HG03045 (cell line): ENCODE results near the gene GTF2A1L.
"Not testable (repeated sequence)": the region's sequence is repeated elsewhere in the genome, so short reads cannot be mapped to it uniquely, and the experiment has no call there.

Source experiments
- ATAC-seq: cut with Tn5 transposase; IDR thresholded peaks from one replicate; pipeline ENCODE4 v1.9.1; 2021; ENCODE audit warnings: mild to moderate bottlenecking, moderate library complexity; ENCODE audit not compliant: unreplicated experiment

The GTF2A1L gene

DNA sequence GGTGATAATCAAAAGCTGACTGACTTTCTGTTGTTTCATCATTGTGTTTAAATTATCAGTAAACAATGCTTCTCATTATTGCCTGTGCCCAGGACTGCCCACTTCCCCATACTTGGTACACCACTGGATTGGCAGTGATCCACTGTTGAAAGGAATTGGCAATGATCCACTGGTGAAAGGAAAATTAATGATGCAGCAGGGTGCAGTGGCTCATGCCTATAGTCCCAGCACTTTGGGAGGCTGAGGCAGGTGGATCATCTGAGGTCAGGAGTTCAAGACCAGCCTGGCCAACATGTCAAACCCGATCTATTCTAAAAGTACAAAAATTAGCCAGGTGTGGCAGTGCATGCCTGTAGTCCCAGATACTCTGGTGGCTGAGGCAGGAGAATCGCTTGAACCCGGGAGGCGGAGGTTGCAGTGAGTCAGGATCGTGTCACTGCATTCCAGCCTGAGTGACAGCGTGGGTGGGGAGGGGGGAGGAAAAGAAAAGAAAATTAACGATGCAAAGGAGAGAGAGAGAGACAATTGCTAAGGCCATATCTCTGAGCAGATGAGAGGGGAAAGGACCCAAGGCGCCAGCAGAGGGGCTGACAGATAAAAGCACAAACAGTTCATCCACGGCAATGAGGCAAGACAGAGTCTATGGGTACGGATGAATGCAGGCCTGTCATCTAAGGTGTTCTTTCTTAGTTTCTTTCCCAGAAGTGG is 10.2 kb upstream of the GTF2A1L start:
- ATAC-seq, result no peak

- ATAC-seq, result no peak
These were observed 4.4 kb upstream of the GTF2A1L start for GRCh38 chr2:48613211-48613610.

- not testable (repeated sequence) for ATAC-seq
These were observed 3.1 kb upstream of the GTF2A1L start for GRCh38 chr2:48614581-48614980.

DNA sequence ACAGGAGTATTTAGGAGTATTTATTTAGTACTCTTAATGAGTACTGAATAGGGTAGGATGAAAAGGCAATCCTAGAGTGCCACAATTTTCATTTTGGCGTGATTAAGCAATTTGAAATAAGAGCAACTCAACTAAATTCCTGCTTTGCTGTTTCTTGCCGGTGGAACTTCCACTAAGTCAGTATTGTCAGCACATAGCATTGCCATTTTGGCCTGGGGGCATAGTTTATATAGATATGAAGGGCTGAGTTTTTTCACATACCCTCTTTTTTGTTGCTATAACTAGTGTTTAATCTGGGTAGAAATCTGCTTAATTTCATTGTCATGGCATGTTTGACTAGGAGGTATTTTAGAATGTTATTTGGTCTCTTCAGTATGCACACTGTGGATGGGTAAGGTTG is 1.9 kb downstream of the GTF2A1L start:
- no peak for ATAC-seq

- ATAC-seq, result no peak
These were observed 2.9 kb downstream of the GTF2A1L start for GRCh38 chr2:48620604-48621003.

DNA sequence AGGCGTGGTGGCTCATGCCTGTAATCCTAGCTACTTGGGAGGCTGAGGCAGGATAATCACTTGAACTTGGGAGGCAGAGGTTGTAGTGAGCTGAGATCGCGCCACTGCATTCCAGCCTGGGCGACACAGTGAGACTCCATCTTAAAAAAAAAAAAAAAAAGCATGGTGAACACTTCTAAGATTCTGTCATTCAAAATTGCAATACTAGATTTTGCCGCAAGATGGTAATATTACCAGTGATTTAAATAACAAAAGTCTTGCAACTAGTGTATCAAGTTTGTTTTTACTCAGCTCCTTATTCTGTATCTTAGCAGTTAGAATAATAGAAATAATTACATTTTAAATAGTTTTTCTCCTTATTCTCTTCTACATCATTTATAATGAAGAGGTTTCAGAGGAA is 5.0 kb downstream of the GTF2A1L start:
- not testable (repeated sequence) for ATAC-seq

- no peak for ATAC-seq
These were observed 7.0 kb downstream of the GTF2A1L start for GRCh38 chr2:48624696-48625095.

DNA sequence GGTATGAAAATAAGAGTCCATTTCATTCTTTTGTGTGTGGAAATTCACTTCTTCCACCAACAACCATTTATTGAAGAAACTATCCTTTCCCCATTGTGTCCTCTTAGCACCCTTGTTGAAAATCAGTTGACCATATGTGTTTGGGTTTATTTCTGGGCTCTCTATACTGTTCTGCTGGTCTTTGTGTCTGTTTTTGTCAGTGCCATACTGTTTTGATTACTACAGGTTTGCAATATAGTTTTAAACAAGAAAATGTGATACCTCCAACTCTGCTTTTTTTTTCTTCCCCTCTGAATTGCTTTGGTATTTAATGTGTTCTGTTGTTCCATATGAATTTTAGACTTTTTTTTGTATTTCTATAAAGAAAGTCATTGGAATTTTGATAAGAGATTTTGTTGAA is 8.4 kb downstream of the GTF2A1L start:
- ATAC-seq, result no peak

GRCh38 chr2:48633143-48633542 is 15.5 kb downstream of the GTF2A1L start:
- no peak for ATAC-seq

- no peak for ATAC-seq
These were observed 18.1 kb downstream of the GTF2A1L start for GRCh38 chr2:48635786-48636185.

GRCh38 chr2:48638261-48638660 is 20.6 kb downstream of the GTF2A1L start:
- ATAC-seq, result no peak

DNA sequence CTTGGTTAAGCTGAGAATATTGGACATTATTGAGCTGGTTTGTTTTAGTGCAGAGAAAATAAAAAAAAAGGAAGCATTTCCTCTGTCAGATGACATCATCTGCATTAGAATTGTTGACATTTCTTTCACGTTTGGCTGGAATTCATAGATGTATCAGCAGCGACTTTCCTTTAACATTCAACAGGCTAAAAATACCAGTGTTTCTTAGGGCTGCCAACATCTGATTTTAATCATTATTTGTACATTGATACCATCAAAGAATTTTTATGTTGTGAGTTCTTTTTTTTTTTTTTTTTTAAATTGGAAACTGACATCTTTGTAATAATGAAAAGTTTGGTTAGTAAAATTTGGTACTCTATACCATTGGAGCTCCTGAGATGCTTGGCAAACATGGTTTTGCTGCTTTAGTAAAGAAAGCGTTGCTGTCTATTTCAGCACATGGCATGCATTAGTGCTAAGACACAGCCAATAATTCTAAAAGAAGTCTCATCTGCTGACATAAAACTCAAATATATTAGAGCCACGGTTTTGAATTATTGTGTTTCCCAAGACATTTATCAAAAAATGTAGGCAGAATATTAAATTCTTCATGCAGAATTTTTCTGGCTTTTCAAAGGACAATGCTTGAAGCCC is 33.6 kb downstream of the GTF2A1L start:
- ATAC-seq, result no peak

GRCh38 chr2:48668992-48669391 is 51.3 kb downstream of the GTF2A1L start:
- no peak for ATAC-seq

- ATAC-seq, result no peak
These were observed 55.9 kb downstream of the GTF2A1L start for GRCh38 chr2:48673581-48673980.

DNA sequence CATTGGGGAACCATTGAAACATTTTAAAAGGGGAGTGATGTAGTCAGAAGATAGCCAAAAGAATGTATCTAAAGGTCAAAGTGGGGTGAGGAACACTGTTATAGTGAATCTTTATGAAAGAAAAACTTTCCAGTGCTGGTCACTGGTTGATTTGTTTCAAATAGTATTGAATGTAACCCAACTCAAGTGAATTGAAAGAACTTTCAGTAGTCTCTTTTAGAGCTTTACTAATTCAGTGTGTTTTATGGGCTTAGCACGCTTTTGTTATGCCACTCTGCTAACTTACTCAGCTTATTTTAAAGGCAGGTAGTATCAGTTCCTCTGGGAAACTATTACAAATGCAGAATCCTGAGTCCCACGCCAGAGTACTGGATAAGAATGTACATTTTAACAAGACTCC is 57.3 kb downstream of the GTF2A1L start:
- ATAC-seq, result no peak

GRCh38 chr2:48677450-48677849 is 59.8 kb downstream of the GTF2A1L start:
- ATAC-seq, result no peak

GRCh38 chr2:48685126-48685525 is 67.5 kb downstream of the GTF2A1L start:
- ATAC-seq, result no peak

DNA sequence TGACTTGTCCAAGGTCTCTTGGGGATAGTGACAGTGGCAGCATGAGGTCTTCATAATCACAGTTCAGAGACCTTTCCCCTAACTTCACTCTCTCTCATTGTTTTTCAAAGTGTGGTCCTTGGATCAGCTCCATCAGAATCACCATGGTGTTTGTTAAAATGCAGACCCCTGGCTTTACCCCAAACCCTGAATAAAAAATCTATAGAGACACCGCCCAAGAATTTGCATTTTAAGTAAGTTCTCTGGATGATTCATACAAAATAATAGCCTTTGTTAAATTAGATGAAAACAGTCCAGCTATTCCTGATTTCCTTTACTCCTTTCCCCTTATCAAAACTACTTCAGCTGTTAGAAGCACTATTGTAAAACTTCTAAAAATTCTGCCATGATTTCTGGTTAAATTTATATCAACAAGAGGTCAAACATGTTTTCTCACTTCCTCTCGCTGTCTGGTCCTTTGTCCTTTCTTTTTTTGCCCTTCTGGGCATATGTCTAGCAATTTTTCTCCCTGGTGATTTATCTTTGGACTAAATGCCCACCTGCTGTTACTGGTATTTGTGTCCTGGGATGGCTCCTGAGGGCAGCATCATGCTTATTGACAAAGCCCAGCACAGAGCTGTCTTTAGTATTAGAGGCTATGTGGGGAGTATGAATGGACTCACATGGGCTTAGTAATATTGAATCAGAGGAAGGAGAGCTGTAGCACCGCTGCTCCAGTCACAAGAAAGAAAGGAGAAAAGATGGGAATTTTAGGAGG is 74.5 kb downstream of the GTF2A1L start:
- no peak for ATAC-seq

DNA sequence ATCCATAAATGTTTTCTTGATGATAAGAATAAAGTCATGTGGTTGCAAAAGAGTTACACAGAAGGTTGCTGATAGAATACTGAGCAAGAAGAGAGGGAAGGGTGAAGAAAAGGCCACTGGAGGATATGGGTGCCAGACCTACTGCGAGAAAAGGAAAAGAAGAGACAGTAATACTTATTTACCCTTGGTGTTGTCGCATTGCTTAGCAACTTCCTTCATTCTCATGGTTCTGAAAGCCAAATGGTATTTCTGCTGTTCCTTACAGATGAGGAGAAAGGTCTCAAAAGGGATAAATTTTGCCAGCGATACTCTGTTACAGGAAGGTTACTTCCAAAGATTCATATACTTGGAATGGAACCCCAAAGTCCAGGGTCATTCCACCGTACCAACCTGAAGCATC is 75.4 kb downstream of the GTF2A1L start:
- no peak for ATAC-seq

- ATAC-seq, result no peak
These were observed 76.0 kb downstream of the GTF2A1L start for GRCh38 chr2:48693645-48694044.

DNA sequence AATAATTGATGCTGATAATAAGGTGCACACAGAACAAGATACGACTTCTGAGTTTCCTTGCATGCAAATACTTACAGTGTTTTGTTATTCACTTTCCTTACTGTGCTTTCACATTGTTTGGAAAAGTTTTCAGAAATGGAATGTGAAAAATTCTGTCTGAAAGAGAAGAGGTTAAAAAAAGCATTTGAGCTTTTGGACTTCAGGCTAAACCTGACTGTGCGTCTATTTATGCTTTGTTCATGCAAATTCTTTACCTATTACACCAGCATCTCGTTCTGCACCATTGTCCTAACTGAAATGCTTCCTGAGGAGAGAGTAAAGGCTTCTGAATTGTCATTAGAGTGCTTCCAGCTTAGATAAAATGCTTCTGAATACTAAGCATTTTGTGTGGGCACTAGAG is 76.5 kb downstream of the GTF2A1L start:
- ATAC-seq, result no peak

GRCh38 chr2:48695991-48696390 is 78.3 kb downstream of the GTF2A1L start:
- no peak for ATAC-seq
